Activated CD8-positive, alpha-beta memory T cell treated with anti-CD3 and anti-CD28 coated beads, Interleukin-2, amount 10 ng/mL, durations not matched to agents 7 days and 5 days (primary cell): ENCODE results near the gene PNLIPRP2. TPM values are rescaled to one million over a fixed set of nuclear protein-coding genes. Genes with fewer than 3 reads are reported as not detected.

Experiments used
- ATAC-seq: fragments of 150-1000 bp; cut with Tn5 transposase; one replicate; pipeline ENCODE4 v1.10.0; 2021; ENCODE audit warnings: moderate library complexity
- CTCF ChIA-PET: fragments of 350-600 bp; sonication (Branson Sonifier 250); formaldehyde crosslinking; loops from one replicate; lab custom pipeline; 2021; ENCODE audit warnings: antibody characterized with exemption; lab: Charles Lee
- DNase-seq: peaks from one replicate; pipeline ENCODE4 v3.0.0-alpha.2; 2020
- H3K27ac Mint-ChIP-seq: one replicate; pipeline ENCODE4 v1.8.0; 2021; ENCODE audit warnings: mild to moderate bottlenecking, mixed read lengths
- H3K27me3 Mint-ChIP-seq: one replicate; pipeline ENCODE4 v1.8.0; 2021; ENCODE audit warnings: mixed read lengths
- H3K36me3 Mint-ChIP-seq: one replicate; pipeline ENCODE4 v1.8.0; 2021; ENCODE audit warnings: mild to moderate bottlenecking, mixed read lengths
- H3K4me1 Mint-ChIP-seq: one replicate; pipeline ENCODE4 v1.8.0; 2021; ENCODE audit warnings: mixed read lengths
- H3K4me3 Mint-ChIP-seq: one replicate; pipeline ENCODE4 v1.8.0; 2021; ENCODE audit warnings: mild to moderate bottlenecking, moderate library complexity, mixed read lengths
- H3K9me3 Mint-ChIP-seq: one replicate; pipeline ENCODE4 v1.8.0; 2022; ENCODE audit warnings: low read depth, mixed read lengths
- total RNA-seq, 2 experiments: library from RNA; stranded (reverse); gene quantifications; one replicate each; pipeline ENCODE4 v1.2.3, GENCODE V29; 2021

Gene PNLIPRP2
- total RNA-seq, 2 experiments from 2014 or later = not detected

GRCh38 chr10:116669832-116670644 lies 49.3 kb downstream of the PNLIPRP2 start:
- ATAC-seq = no peak
- Mint-ChIP-seq H3K9me3 (no peaks in the 10 kb centered on the region), H3K36me3 (no peaks in the 10 kb centered on the region), H3K27ac (no peak overlapping the region), H3K4me3 (no peak overlapping the region), H3K4me1 (no peaks in the 10 kb centered on the region), H3K27me3 (peaks cover 3% of the 10 kb centered on the region)
- CTCF ChIA-PET = no interaction called here
- DNase-seq = peak; percentile 12

GRCh38 chr10:116670706-116671105 lies 50.0 kb downstream of the PNLIPRP2 start:
- no peak overlapping the region for H3K27ac Mint-ChIP-seq
- no peaks in the 10 kb centered on the region for H3K4me1 Mint-ChIP-seq
- no peak overlapping the region for H3K4me3 Mint-ChIP-seq
- DNase-seq (no peak), ATAC-seq (no peak)
- no peaks in the 10 kb centered on the region for H3K9me3 Mint-ChIP-seq
- no peaks in the 10 kb centered on the region for H3K36me3 Mint-ChIP-seq
- CTCF ChIA-PET = no interaction called here
- H3K27me3 Mint-ChIP-seq = peaks cover 3% of the 10 kb centered on the region

- ATAC-seq = no peak
- Mint-ChIP-seq H3K9me3 (no peaks in the 10 kb centered on the region), H3K27ac (no peak overlapping the region), H3K27me3 (peaks cover 3% of the 10 kb centered on the region), H3K36me3 (no peaks in the 10 kb centered on the region), H3K4me3 (no peak overlapping the region), H3K4me1 (no peaks in the 10 kb centered on the region)
- no peak for DNase-seq
- CTCF ChIA-PET = no interaction called here
These were observed 50.6 kb downstream of the PNLIPRP2 start for GRCh38 chr10:116671274-116671926.

DNA sequence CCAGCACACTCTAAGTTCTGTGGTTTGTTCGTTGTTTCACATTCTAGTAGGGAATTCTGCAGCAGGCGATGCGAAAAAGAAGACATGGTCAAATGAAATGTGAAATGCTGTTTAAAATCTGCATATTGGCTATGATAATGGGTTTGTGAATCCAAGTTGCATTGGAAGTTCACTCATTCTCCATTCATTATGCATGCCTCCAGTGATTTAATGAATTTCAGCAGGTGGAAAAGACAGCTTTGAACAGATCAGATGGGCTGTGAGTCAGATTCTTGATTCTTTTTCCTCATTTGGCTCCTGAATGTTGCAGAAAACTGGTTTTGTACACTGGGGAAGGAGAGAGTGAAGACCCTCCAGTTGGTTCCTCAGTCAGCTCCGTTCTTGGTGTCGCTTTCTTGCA lies 52.1 kb downstream of the PNLIPRP2 start:
- H3K4me1 Mint-ChIP-seq = no peaks in the 10 kb centered on the region
- H3K9me3 Mint-ChIP-seq = no peaks in the 10 kb centered on the region
- DNase-seq (no peak), ATAC-seq (no peak)
- H3K36me3 Mint-ChIP-seq = no peaks in the 10 kb centered on the region
- no peak overlapping the region for H3K4me3 Mint-ChIP-seq
- H3K27ac Mint-ChIP-seq = no peak overlapping the region
- peaks cover 3% of the 10 kb centered on the region for H3K27me3 Mint-ChIP-seq
- CTCF ChIA-PET = no interaction called here

GRCh38 chr10:116673866-116674265 lies 53.1 kb downstream of the PNLIPRP2 start:
- Mint-ChIP-seq H3K4me3 (no peak overlapping the region), H3K9me3 (no peaks in the 10 kb centered on the region), H3K27ac (no peak overlapping the region), H3K4me1 (no peaks in the 10 kb centered on the region), H3K36me3 (no peaks in the 10 kb centered on the region), H3K27me3 (peaks cover 3% of the 10 kb centered on the region)
- CTCF ChIA-PET = no interaction called here
- DNase-seq (no peak), ATAC-seq (no peak)

- no peaks in the 10 kb centered on the region for H3K9me3 Mint-ChIP-seq
- DNase-seq = no peak
- H3K36me3 Mint-ChIP-seq = no peaks in the 10 kb centered on the region
- H3K4me3 Mint-ChIP-seq = no peak overlapping the region
- CTCF ChIA-PET = no interaction called here
- H3K4me1 Mint-ChIP-seq = no peaks in the 10 kb centered on the region
- no peak overlapping the region for H3K27ac Mint-ChIP-seq
- peaks cover 3% of the 10 kb centered on the region for H3K27me3 Mint-ChIP-seq
- no peak for ATAC-seq
These were observed 54.2 kb downstream of the PNLIPRP2 start for GRCh38 chr10:116674901-116675423.

- Mint-ChIP-seq H3K9me3 (no peaks in the 10 kb centered on the region), H3K4me3 (no peak overlapping the region), H3K4me1 (no peaks in the 10 kb centered on the region), H3K27me3 (no peaks in the 10 kb centered on the region), H3K36me3 (no peaks in the 10 kb centered on the region), H3K27ac (no peak overlapping the region)
- DNase-seq (no peak), ATAC-seq (no peak)
- CTCF ChIA-PET = no interaction called here
These were observed 55.4 kb downstream of the PNLIPRP2 start for GRCh38 chr10:116676118-116676517.

- ATAC-seq (no peak), DNase-seq (no peak)
- Mint-ChIP-seq H3K4me1 (no peaks in the 10 kb centered on the region), H3K36me3 (no peaks in the 10 kb centered on the region), H3K27me3 (no peaks in the 10 kb centered on the region), H3K4me3 (no peak overlapping the region), H3K9me3 (no peaks in the 10 kb centered on the region), H3K27ac (no peak overlapping the region)
- CTCF ChIA-PET = no interaction called here
These were observed 55.9 kb downstream of the PNLIPRP2 start for GRCh38 chr10:116676633-116677032.

DNA sequence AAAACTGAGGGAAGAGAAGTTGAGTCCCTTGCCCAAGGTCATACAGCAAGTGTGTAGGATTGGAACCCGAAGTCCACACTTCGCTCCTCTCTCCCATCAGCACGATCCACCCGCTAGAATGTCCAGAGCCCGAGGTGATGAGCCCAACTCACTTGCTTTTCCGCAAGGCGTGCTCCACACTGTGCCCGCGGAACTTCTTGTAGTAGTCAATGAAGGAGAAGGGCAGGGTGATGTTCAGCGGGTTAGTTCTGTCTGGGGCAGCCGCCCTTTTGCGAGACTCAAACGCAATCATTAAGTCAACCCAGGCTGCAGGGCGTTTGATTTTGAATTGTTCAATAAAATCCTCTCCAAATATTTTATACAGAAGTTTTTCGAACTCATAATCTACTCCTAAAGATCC lies 58.6 kb downstream of the PNLIPRP2 start:
- CTCF ChIA-PET = no interaction called here
- Mint-ChIP-seq H3K27ac (no peak overlapping the region), H3K4me3 (no peak overlapping the region), H3K4me1 (no peaks in the 10 kb centered on the region), H3K27me3 (no peaks in the 10 kb centered on the region), H3K9me3 (no peaks in the 10 kb centered on the region), H3K36me3 (no peaks in the 10 kb centered on the region)
- no peak for ATAC-seq
- no peak for DNase-seq

DNA sequence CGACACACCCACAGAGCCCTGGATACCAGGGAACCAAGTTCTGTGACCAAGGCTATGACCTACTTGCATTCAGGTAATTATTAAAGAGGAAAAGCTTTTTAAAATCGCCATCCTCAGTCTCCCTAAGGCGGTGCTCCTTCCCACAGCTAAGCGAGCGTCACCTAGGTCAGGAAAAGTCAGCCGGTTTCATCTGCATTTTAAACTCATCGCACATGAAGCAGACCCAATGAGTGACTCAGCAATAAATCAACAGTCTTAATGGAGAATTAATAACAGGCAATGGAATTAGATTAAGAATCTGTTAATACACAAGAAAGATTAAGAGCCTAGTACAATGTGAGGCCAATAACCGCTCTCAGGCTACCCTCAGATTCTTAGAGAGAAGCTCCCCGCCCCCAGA lies 62.4 kb downstream of the PNLIPRP2 start:
- Mint-ChIP-seq H3K27ac (no peak overlapping the region), H3K9me3 (no peaks in the 10 kb centered on the region), H3K36me3 (no peaks in the 10 kb centered on the region), H3K4me1 (no peaks in the 10 kb centered on the region), H3K4me3 (no peak overlapping the region), H3K27me3 (no peaks in the 10 kb centered on the region)
- no peak for ATAC-seq
- DNase-seq = no peak
- CTCF ChIA-PET = interaction anchor here (1.6 to 3.5 kb wide), 3 partner anchors 60 to 492 kb away, joined by 5 to 46 read pairs (median 15); partner anchors contain the start of gene HSPA12A

- no peak for ATAC-seq
- Mint-ChIP-seq H3K4me3 (no peak overlapping the region), H3K4me1 (no peaks in the 10 kb centered on the region), H3K27me3 (no peaks in the 10 kb centered on the region), H3K9me3 (no peaks in the 10 kb centered on the region), H3K27ac (no peak overlapping the region), H3K36me3 (no peaks in the 10 kb centered on the region)
- CTCF ChIA-PET = interaction anchor here (3.5 kb wide), 1 partner anchor 104 kb away, joined by 46 read pairs; no protein-coding TSS in a partner anchor
- DNase-seq = no peak
These were observed 63.1 kb downstream of the PNLIPRP2 start for GRCh38 chr10:116683821-116684220.

- no peaks in the 10 kb centered on the region for H3K27me3 Mint-ChIP-seq
- DNase-seq (no peak), ATAC-seq (no peak)
- no peak overlapping the region for H3K4me3 Mint-ChIP-seq
- no peaks in the 10 kb centered on the region for H3K4me1 Mint-ChIP-seq
- no peaks in the 10 kb centered on the region for H3K9me3 Mint-ChIP-seq
- CTCF ChIA-PET = interaction anchor here (0.8 kb wide), 1 partner anchor 104 kb away, joined by 3 read pairs; no protein-coding TSS in a partner anchor
- no peaks in the 10 kb centered on the region for H3K36me3 Mint-ChIP-seq
- no peak overlapping the region for H3K27ac Mint-ChIP-seq
These were observed 64.0 kb downstream of the PNLIPRP2 start for GRCh38 chr10:116684781-116685180.

GRCh38 chr10:116685807-116686206 lies 65.1 kb downstream of the PNLIPRP2 start:
- no peak overlapping the region for H3K4me3 Mint-ChIP-seq
- CTCF ChIA-PET = interaction anchor here (1.7 kb wide), 1 partner anchor 103 kb away, joined by 8 read pairs; no protein-coding TSS in a partner anchor
- DNase-seq = no peak

More at GRCh38 chr10:116685807-116686206, 65.1 kb downstream of the PNLIPRP2 start:
- Mint-ChIP-seq H3K9me3 (no peaks in the 10 kb centered on the region), H3K27ac (no peak overlapping the region), H3K36me3 (no peaks in the 10 kb centered on the region), H3K4me1 (no peaks in the 10 kb centered on the region), H3K27me3 (no peaks in the 10 kb centered on the region)
- no peak for ATAC-seq
